HL-60 (cell line): ENCODE results near the gene LRIT1.

Experiments
- POLR2AphosphoS5 ChIP-seq: IDR thresholded peaks from 2 replicates; pipeline ENCODE4 v1.6.1; 2012; ENCODE audit warnings: low read depth
- TF ChIP-seq, protein P1 (sequence below): IDR thresholded peaks from one replicate; pipeline ENCODE4 v1.5.1; 2011; ENCODE audit warnings: low read length, control low read depth, inconsistent platforms; ENCODE audit not compliant: insufficient read depth
- TF ChIP-seq, protein P2 (sequence below): IDR thresholded peaks from 2 replicates; pipeline ENCODE4 v1.6.1; 2012; ENCODE audit warnings: low read depth; ENCODE audit not compliant: insufficient replicate concordance

DNA sequence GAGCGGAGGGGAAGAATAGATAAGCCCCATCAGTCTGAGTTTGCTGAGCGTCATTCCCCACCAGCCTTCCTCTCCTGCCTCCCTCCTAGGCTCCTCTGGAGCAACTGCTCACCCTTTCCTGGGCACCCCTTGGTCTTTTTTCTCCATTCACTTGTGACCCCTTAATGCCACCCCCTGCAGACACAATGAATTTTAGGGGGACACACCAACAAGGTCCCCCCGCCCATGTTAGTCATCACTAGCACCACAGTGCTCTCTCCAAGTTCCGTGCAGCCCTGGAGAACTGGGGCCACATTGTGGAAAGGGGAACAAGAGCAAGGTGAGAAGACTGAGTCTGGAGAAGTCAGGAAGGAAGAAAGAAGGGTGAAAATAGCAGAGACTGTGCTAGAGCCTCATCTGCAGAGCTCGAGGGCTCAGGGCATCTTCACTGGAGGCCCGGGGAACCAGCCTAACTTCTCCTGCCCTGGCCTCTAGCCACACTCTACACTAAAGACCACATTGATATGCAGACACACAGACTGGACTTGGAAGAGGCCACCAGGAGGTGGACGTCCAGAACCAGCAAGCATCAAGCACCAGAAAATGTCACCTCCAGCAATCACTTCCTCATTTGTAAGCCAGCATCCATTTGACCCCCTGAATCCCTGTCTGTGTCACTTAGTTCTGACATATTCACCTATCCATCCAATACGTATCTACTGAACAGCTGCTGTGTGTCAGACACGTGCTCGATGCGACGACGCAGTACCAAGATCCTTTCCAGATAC is 21.0 kb upstream of the LRIT1 start:
- TF ChIP-seq, protein P1, sequence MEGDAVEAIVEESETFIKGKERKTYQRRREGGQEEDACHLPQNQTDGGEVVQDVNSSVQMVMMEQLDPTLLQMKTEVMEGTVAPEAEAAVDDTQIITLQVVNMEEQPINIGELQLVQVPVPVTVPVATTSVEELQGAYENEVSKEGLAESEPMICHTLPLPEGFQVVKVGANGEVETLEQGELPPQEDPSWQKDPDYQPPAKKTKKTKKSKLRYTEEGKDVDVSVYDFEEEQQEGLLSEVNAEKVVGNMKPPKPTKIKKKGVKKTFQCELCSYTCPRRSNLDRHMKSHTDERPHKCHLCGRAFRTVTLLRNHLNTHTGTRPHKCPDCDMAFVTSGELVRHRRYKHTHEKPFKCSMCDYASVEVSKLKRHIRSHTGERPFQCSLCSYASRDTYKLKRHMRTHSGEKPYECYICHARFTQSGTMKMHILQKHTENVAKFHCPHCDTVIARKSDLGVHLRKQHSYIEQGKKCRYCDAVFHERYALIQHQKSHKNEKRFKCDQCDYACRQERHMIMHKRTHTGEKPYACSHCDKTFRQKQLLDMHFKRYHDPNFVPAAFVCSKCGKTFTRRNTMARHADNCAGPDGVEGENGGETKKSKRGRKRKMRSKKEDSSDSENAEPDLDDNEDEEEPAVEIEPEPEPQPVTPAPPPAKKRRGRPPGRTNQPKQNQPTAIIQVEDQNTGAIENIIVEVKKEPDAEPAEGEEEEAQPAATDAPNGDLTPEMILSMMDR, result no peak
- TF ChIP-seq, protein P2, sequence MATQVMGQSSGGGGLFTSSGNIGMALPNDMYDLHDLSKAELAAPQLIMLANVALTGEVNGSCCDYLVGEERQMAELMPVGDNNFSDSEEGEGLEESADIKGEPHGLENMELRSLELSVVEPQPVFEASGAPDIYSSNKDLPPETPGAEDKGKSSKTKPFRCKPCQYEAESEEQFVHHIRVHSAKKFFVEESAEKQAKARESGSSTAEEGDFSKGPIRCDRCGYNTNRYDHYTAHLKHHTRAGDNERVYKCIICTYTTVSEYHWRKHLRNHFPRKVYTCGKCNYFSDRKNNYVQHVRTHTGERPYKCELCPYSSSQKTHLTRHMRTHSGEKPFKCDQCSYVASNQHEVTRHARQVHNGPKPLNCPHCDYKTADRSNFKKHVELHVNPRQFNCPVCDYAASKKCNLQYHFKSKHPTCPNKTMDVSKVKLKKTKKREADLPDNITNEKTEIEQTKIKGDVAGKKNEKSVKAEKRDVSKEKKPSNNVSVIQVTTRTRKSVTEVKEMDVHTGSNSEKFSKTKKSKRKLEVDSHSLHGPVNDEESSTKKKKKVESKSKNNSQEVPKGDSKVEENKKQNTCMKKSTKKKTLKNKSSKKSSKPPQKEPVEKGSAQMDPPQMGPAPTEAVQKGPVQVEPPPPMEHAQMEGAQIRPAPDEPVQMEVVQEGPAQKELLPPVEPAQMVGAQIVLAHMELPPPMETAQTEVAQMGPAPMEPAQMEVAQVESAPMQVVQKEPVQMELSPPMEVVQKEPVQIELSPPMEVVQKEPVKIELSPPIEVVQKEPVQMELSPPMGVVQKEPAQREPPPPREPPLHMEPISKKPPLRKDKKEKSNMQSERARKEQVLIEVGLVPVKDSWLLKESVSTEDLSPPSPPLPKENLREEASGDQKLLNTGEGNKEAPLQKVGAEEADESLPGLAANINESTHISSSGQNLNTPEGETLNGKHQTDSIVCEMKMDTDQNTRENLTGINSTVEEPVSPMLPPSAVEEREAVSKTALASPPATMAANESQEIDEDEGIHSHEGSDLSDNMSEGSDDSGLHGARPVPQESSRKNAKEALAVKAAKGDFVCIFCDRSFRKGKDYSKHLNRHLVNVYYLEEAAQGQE, result no peak
- TF ChIP-seq POLR2AphosphoS5, result no peak
